K562 treated with DMSO at 1 percent for 12 hours (cell line): ENCODE results near the gene ERMARD. TPM values are rescaled to one million over a fixed set of nuclear protein-coding genes. Genes with fewer than 3 reads are reported as not detected.

Source experiments
- total RNA-seq: library from RNA; unstranded; fragments of 300-600 nt; gene quantifications from 2 replicates; pipeline ENCODE4 v1.2.3, GENCODE V29; 2022; ENCODE audit not compliant: insufficient read depth

The ERMARD gene
- 15.1 and 18.4 TPM in 2 replicates for total RNA-seq

DNA sequence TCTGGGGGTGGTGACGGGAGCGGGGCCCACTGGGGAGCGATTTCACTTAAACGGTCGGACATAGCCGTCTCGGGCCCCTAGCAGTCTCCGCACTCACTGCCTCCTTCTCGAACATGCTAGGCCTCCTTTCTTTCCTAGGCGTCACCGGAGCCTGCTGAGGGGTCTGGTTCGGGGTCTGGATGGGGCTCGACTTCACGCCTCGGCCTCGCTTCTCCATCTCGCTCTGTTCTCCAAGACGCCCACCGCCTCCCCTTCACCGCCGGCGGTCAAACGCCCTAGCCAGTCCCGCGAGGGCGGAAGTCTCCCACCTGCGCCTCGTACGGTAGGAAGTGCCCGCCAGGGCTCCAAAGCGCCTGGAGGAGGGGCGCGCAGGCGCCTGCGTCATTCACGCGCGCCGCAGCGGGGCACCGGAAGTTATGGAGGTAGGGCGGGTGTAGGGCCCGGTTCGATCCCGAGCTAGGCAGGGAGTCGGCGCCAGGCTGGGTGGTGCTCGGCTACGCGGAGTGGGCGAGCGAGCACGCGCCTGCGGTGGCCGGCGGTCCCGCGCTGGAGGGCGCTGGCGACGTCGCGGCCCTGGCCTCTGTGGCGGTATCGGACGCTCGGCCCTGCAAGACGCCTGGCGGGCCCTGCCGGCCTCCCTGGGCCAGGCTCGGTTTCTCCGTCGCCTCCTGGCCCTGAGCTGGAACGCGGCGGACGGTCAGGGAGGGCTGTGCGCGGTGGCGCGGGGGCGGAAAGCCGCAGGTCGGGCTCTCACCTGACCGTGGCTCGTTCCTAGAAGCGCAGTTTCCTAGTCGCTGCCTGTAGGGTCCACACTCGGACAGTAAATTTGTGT is at the start of gene ERMARD, which contains the start of gene DYNLT2:
TSS of gene ERMARD (plus strand) at position 381 of the 832 bp plus-strand sequence. CDS start at position 417, 36 bp downstream.
TSS of gene DYNLT2 (minus strand) at position 331 of the 832 bp plus-strand sequence. CDS start at position 217, 114 bp downstream.

DNA sequence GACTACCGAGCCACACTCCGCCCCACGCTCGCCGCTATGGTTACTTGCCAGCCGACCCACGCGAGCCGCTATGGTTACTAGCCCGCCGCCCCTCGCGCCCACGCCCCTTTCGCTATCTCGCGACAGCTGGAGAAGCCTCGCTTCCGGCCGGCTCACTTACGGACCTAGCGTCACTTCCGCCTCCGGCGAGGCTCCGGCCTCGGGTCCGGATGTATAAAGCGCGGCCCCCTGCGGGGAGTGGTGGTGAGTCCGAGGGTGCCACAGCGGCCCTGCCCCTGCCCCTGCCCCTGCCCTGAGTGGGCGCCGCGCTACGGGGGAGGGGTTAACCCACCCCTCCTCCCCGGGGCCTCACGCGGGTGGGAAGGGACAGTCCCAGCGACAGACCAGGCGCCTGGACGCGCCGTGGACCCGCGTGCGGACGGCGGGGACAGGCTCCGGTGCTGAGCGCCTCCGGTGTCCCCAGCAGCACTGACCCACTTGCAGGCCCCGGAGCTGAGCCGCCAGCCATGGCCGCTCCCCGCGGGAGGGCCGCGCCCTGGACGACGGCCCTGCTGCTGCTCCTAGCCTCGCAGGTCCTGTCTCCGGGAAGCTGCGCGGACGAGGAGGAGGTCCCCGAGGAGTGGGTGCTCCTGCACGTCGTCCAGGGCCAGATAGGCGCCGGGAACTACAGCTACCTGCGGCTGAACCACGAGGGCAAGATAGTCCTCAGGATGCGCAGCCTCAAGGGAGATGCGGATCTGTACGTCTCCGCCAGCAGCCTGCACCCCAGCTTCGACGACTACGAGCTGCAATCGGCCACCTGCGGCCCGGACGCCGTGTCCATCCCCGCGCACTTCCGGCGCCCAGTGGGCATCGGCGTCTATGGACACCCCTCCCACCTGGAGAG is 49.2 kb upstream of the ERMARD start, which contains the start of the genes C6orf120 and WDR27:
TSS of gene C6orf120 (plus strand) at position 173 of the 886 bp plus-strand sequence. CDS start at position 507, 334 bp downstream.
TSS of gene WDR27 (minus strand) at position 76 of the 886 bp plus-strand sequence. CDS start 13,024 bp downstream, outside the sequence.

DNA sequence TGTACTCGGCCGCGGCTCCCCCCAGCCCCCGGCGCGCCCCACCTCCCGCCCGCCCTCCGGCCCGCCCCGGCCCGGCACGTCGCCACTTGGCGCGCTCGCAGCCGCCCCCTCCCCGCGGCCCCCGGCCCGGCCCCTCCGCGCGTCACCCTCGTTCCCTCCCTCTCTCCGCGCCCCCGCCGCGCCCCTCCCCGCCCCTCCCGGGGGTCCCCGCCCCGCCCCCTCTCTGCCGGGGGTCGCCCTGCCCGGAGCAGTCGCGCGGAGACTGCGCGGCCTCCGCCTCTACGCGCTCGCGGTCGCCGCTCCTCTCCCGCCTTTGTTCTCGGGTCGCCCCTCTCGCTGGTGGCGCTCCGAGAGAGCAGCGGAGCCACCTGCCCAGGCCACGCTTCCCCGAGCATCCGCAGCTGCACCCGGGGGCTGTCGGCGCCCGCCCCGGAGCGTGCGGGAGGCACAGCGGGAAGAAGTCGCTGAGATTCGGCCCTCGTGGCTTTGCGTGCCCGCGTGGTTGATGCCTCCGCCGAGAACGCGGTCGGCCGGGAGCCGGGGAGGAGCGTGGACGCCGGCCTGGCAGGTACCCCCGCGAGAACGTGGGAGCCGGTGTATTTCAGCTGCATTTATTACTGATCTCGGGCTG is 26.8 kb upstream of the ERMARD start, which contains the start of gene PHF10:
TSS of gene PHF10 (minus strand) at position 7 of the 631 bp plus-strand sequence. CDS start 569 bp downstream, outside the sequence.

Other genes starting within 250 kb of the ERMARD start
- gene WDR27, start 49.6 kb upstream of the ERMARD start, total RNA-seq, result 8.1 and 31.1 TPM in 2 replicates
- gene C6orf120, start 49.5 kb upstream of the ERMARD start, total RNA-seq, result 19.3 and 40.2 TPM in 2 replicates
- 29.9 and 71.7 TPM in 2 replicates for gene PHF10, start 27.1 kb upstream of the ERMARD start, total RNA-seq
- 1.5 and 6.6 TPM in 2 replicates for gene DYNLT2, start 50 bp upstream of the ERMARD start, total RNA-seq